Stimulated activated CD8-positive, alpha-beta memory T cell treated with anti-CD3 and anti-CD28 coated beads, Interleukin-12 subunit alpha, Interleukin-12 subunit beta, amount 100 ng/mL, for 1 hour (primary cell): Measurements from ENCODE around the gene ST6GALNAC4.
"Not testable (repeated sequence)": the region's sequence is repeated elsewhere in the genome, so short reads cannot be mapped to it uniquely, and the experiment has no call there.

Source experiments
- DNase-seq: peaks from one replicate; pipeline ENCODE4 v3.0.0-alpha.2; 2020; ENCODE audit warnings: low read depth

The ST6GALNAC4 gene

DNA sequence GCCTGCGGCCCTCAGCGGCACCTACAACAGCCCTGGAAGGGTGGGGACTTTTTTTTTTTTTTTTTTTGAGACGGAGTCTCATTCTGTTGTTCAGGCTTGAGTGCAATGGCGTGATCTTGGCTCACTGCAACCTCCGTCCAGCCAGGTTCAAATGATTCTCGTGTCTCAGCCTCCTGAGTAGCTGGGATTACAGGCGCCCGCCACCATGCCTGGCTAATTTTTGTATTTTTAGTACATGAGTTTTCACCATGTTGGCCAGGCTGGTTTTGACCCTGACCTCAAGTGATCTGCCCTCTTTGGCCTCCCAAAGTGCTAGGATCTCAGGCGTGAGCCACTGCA lies 46.7 kb downstream of the ST6GALNAC4 start:
- not testable (repeated sequence) for DNase-seq

DNA sequence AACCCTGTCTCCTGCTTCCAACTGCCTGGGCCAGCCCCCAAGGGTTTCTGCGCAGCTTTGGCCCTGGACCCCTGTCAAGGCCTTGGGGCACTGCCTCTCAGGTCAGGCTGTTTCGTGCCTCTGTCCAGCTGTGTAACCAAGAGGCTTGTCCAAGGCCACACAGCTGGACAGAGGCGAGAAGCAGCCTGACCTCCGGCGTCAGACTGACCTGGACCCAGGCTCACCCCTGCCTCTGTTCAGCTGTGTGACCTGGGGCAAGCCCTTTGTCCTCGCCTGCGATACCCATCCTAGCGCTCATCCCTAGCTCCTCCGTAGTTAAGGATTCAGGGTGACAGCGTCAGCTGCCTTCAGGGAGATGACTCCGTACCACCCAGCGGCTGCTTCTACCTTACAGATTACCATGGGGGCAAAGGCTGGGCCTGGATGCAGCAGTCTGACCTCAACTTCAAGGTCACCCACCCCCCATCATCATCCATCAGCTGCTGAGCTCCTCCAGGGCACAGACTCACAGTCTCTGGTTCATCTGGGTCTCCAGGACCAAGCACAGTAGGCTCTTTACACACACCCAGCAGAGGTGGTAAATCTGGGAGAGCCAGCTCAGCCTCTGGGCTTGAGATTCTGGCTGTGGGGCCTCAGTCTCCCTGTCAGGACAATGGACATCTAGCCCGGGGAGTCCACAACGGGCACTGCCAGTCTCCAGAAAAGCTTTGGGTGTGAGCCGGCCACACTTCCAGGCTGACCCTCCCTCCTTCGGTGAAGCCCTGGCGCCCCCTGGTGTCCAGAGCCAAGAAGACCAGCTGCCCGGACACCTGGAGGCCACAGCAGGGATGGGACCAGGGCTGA lies 47.3 kb downstream of the ST6GALNAC4 start:
- peak; percentile 68 for DNase-seq

DNA sequence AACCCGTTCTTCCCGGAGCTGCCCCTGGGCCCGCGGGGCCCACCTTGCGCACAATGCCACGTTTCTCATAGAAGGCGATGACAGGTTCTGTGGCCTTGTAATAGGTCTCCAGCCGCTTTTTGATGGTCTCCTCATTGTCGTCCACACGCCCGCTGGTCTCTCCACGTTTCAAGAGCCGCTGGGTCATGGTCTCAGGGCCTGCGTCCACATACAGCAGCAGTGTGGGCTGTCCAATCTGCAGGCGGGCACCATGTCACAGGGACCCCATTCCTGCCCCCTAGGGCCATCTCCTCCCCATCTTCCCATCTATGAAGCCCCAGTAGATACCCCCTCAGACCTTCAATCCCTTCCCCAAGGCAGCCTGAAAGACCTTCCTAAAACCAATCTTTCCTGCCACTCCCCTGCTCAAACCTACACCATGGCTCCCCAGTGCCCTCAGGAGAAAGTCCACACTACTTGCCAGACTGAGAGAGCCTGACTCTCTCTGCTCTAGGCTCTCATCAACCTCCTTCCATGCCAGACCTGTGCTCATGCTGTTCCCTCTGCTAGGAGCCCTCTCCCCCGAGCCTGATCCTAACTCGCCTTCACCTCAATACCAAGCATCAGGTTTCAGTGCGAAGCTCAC lies 48.5 kb downstream of the ST6GALNAC4 start:
- no peak for DNase-seq

DNA sequence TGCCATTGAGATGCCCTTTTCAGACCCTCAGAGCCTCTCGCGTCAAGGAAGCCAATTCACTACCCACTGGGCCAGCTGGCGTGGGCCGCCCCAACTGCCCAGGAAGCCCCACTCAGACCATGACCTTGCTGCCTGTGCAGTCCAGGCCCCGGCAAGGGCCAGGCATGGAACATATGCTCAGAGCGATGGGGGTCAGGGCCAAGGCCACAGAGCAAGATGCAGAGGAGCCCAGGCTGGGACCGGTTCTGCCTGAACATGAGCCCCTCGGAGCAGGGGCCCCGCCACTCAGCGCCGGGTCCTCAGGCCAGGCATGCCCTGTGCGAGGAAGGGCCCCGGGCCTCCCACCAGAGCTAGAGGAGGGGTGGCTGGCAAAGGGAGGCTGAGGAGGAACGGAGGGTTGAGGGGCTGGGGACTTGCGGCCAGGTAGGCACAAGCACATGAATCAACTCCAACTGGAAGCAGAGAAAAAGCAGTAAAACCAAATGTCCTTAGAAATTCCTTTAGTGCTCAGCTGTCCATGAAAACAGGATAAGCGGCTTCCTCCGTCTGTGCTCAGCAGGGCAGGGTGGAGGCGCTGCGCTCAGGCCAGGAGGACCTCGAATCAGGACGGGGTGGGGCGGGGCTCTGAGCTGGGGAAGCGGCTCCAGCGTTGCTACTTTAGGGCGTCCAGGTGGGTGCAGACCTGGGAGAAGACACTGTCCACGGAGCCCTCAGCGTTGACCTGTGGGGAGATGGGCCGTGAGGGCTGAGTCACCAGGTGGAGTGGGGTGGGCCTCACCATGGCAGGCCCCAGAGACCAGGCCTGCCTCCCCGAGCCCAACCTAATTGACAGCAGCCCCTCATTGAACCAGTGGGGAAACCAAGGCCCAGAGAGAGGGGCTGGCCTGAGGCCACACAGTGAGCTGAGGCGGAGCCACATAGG lies 49.2 kb downstream of the ST6GALNAC4 start:
- no peak for DNase-seq

DNA sequence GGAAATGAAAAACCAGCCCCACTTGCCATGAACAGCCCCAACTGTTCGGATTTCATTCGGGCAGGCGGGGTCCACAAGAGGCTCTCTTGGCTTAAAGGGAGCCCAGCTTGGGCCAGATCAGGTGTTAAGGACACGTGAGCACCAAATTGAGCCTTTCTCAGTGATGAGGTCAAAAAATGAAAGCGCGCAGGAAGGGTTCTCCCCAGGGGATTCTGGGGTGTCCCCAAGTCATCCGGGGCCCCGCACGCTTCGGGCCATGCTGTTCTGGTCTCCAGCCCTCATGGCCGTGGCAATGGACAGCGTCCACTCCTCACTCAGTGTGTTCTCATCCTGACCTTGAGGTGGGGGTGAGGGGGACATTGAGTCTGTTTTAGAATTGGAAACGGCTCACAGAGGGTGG lies 50.3 kb downstream of the ST6GALNAC4 start:
- DNase-seq, result no peak

DNA sequence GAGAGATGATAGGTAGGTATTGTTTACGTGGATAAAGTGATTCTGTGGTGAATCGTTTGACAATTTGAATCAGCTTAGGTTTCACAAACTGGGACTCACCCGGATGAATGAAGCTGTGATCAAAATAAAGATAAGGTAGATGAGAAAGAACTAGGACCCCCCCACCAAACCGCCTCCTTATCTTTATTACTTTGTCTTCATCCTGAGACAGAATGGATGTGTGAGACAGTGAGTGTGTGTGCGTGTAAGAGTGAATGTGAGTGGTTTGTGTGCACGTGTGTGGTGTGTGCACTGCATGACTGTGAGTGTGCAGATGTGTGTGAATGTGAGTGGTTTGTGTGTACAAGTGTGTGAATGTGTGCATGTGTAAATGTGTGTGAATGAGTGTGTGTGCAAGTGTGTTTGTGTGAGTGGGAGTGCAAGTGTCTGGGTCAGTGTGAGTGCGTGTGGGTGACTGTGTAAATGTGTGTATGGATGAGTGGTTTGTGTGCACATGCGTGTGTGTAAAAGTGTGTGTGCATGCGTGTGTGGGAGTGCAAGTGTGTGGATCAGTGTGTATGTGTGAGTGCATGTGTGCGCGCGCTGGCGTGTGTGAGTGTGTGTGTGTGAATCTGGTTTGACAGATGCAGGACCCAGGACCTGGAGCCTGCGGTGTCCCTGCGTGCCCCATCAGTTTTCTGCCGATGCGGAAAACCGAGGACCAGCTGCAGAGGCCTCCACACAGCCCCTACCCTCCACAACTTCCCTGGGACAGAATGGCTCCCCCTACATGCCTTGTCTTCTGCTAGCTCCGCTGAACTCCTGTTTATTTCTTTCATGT lies 51.0 kb downstream of the ST6GALNAC4 start:
- DNase-seq, result no peak

DNA sequence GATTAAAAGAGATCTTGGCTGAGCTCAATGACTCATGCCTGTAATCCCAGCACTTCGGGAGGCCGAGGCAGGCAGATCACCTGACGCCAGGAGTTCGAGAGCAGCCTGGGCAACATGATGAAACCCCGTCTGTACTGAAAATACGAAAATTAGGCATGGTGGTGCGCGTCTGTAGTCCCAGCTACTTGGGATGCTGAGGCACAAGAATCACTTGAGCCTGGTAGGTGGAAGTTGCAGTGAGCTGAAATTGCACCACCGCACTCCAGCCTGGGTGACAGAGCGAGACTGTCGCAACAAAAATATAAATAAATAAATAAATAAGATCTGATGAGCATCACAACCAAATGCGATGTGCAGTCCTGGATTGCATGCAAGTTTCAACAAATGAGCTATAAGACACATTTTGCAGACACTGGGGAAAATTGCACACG lies 53.6 kb downstream of the ST6GALNAC4 start:
- DNase-seq, result no peak

DNA sequence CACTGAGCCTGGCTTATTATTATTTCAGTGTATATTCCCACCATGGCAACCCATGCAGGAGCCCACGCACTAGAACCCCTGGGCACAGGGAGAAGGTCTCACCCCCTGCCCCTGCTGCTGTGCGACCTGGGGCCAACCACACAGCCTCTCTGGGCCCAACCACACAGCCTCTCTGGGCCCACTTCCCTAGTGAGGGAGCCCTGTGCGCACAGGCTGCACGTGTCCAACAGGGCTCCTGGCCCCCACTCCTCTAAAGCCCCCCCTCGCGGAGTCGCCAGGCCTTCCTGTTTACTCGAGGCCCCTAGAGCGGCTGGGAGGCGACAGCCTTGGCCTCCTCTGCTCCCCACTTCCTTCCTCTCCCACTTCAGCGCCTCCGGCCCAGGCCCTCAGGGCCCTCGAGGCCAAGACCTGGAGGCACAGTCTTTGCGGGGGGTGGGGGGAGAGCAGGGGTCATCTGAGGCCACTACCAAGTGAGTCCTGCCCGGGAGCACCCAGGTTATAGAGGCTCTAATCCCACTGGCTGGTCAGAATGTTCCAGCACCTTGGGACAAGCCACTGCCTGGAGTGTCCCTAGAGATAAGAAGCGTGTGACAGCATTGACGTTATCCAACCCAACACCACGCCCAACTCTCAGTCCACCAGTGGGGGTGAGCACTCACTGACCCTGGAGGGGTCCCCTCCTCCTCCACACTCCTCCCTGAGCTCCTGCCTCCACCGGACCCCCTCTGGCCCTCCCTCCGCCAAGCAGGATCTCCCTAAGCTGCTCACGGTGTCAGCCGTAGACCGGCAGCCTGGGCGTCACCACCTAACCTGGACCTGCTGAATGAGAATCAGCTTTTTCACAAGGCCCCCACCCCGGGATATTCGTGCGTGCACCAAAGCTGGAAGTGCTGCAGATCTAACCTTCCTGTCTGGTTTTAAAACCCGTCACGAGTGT lies 54.5 kb downstream of the ST6GALNAC4 start:
- peak; percentile 38 for DNase-seq

DNA sequence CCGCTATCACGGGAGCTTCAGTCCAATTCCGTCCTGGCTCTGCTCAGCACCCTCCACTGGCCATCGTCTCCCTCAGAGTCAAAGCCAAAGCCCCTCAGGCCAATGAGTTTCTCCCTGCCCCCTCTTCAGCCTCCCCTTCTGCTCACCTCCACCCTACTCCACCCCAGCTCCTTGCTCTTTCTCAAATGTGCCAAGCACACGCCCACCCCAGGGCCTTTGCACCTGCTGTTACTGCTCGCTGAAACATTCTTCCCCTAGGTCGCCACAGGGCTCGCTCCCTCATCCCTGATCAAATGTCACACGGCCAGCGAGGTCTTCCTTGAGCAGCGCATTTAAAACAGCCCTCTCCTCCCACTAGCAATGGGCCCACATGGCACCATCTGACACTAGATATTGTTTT lies 56.1 kb downstream of the ST6GALNAC4 start:
- no peak for DNase-seq

DNA sequence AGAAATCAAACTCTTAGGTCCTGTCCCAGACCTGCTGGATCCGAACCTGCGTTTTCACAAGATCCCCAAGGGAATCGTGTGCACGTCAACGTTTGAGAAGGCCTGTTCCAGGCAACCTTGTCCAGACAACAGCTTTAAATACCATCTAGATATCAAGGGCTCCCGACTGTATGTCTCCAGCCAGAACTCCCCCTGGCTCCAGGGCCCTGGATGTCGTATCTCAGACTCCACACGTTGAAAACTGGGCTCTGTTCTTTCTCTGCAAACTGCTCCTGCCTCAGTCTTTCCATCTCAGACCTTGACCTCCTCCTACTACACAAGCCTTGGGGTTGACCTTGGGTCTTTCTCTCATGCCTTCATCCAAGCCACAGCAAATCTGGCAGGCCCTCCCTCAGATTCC lies 56.6 kb downstream of the ST6GALNAC4 start:
- DNase-seq, result no peak

DNA sequence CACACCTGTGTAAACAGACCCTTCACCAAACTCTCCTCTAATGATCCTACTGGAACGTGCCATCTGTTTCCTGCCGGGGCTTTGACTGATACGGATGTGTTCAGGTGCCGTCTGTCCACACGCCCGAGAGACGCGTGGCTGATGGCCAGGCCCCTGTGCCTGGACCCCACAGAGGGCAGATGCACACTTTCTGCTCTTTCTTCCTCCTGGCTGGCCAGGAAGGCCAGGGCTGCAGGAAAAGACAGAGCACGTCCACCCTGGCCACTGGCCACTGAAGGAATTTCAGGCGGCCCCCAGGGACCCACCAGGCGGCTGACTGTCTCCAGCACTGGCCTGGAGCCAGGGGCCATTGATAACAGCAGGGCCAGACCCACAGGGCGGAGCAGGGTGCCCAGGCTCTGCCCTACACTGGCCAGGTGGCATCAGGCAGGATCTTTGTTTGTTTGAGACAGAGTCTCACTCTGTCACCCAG lies 58.8 kb downstream of the ST6GALNAC4 start:
- DNase-seq, result no peak
